ENCODE measurements around the gene LIAS.

LIAS gene

GRCh38 chr4:39526765-39527295 lies 68.0 kb downstream of the LIAS start:
- TF ChIP-seq, protein P1, sequence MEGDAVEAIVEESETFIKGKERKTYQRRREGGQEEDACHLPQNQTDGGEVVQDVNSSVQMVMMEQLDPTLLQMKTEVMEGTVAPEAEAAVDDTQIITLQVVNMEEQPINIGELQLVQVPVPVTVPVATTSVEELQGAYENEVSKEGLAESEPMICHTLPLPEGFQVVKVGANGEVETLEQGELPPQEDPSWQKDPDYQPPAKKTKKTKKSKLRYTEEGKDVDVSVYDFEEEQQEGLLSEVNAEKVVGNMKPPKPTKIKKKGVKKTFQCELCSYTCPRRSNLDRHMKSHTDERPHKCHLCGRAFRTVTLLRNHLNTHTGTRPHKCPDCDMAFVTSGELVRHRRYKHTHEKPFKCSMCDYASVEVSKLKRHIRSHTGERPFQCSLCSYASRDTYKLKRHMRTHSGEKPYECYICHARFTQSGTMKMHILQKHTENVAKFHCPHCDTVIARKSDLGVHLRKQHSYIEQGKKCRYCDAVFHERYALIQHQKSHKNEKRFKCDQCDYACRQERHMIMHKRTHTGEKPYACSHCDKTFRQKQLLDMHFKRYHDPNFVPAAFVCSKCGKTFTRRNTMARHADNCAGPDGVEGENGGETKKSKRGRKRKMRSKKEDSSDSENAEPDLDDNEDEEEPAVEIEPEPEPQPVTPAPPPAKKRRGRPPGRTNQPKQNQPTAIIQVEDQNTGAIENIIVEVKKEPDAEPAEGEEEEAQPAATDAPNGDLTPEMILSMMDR (conservative IDR thresholded peaks at IDR 0.05; ENCODE audit: control insufficient read depth, insufficient read depth, low read depth, low read length), result no peak
- peak overlapping the region; percentile 97 for H3K4me3 ChIP-seq (ENCODE audit: control insufficient read depth, low read depth, low read length)
- DNase-seq (ENCODE audit: low read depth), result no peak

DNA sequence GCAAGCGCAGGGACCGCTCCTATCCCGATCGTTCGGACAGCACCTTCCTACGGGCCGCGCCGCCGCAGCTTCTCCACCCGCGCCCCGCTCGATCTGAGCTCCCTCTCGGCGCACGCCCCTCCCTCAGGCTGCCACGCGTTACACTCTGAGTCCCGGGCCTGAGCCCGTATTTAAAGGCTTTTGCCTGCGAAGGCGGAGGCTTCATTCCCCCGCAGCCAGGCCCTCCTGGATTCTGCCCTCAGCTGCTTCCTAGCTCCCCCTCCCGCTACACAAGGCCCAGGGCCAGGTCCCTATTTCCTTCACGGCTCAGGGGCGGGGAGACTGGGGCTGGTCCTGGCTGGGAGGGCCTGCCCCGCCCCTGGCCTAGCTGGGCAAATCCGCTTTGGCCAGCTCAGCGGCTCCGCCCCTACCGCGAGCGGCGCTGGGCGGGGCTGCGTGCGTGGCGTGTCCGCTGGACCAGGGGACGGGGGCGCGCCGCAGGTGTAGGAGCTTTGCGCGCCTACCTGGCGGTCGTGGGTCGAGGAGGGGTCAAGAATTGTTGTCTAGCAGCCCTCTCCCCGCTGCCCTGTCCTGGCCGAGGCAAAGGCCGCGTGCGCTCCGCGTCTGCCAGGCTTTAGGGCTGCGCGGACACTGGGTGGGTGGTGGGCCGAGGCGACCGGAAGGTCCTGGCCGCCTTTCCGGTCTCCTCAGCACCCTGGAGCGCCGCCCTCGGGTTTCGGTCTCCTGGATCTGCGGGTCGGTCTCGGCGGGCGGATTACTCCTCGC lies 68.6 kb downstream of the LIAS start, which contains the start of gene UGDH:
TSS of gene UGDH (minus strand) at position 144 of the 765 bp plus-strand sequence. CDS start 5,927 bp downstream, outside the sequence.
- DNase-seq (ENCODE audit: low read depth), result peak; percentile 98
- TF ChIP-seq, protein P1 (conservative IDR thresholded peaks at IDR 0.05; ENCODE audit: control insufficient read depth, insufficient read depth, low read depth, low read length), result no peak
- peak within 1 kb of the TSS; percentile 97 for H3K4me3 ChIP-seq (ENCODE audit: control insufficient read depth, low read depth, low read length)

DNA sequence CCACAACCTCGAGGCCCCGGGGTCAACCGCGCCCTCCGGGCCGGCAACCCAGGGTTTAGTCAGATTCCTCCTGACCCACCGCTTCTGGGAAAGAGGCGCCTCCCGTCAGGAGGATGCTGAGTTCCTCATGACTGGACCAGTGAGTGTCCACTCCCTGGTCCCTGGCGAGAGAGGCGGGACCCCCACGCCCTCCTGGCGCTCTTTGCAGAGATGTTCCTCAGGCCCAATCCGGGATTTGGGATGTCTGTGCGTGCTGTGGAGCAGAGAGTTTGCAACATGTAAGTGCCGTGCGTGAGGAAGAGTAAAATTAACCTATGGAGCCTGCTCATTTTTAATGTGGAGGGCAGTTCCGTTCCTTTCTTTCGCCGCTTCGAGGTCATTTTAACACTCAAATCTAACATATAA lies 69.2 kb downstream of the LIAS start:
- peak overlapping the region; percentile 78 for H3K4me3 ChIP-seq (ENCODE audit: control insufficient read depth, low read depth, low read length)
- TF ChIP-seq, protein P1 (conservative IDR thresholded peaks at IDR 0.05; ENCODE audit: control insufficient read depth, insufficient read depth, low read depth, low read length), result no peak
- DNase-seq (ENCODE audit: low read depth), result peak; percentile 96

All from fibroblast of mammary gland (primary cell).